HepG2 (cell line): ENCODE data around the gene MAN1B1. TPM values are rescaled to one million over a fixed set of nuclear protein-coding genes. Genes with fewer than 3 reads are reported as not detected.

Experiments
- ARID2 ChIP-seq: sonication (generic); formaldehyde crosslinking; IDR thresholded peaks from 2 replicates; pipeline ENCODE4 v1.8.1; 2022; ENCODE audit warnings: mild to moderate bottlenecking, missing genetic modification reagents, borderline replicate concordance
- CHD2 ChIP-seq: IDR thresholded peaks from 2 replicates; pipeline ENCODE4 v1.6.1; 2011; ENCODE audit warnings: low read depth, low read length, improper control_type of control experiment
- GATAD2A ChIP-seq: IDR thresholded peaks from 2 replicates; pipeline ENCODE4 v1.6.1; 2016
- HOXA5 ChIP-seq: sonication (generic); formaldehyde crosslinking; IDR thresholded peaks from 2 replicates; pipeline ENCODE4 v1.4.0; 2020; ENCODE audit warnings: missing genetic modification reagents
- MZF1 ChIP-seq: sonication (generic); formaldehyde crosslinking; IDR thresholded peaks from 2 replicates; pipeline ENCODE4 v1.8.1; 2023; ENCODE audit warnings: mild to moderate bottlenecking, missing genetic modification reagents, borderline replicate concordance
- NAIF1 ChIP-seq: sonication (generic); formaldehyde crosslinking; IDR thresholded peaks from 2 replicates; pipeline ENCODE4 v1.5.0; 2020; ENCODE audit warnings: mild to moderate bottlenecking, missing genetic modification reagents, borderline replicate concordance
- NFE2L2 ChIP-seq: fragments of 150-350 bp; IDR thresholded peaks from 2 replicates; pipeline ENCODE4 v1.6.1; 2014; ENCODE audit warnings: low read length
- NR2C2 ChIP-seq: sonication (generic); formaldehyde crosslinking; IDR thresholded peaks from 2 replicates; pipeline ENCODE4 v1.4.0; 2020; ENCODE audit warnings: missing genetic modification reagents, mild to moderate bottlenecking, moderate library complexity, borderline replicate concordance
- POLR2AphosphoS2 ChIP-seq: IDR thresholded peaks from 2 replicates; pipeline ENCODE4 v1.6.1; 2011; ENCODE audit warnings: low read depth, low read length, improper control_type of control experiment
- RBFOX2 ChIP-seq: fragments of 200-400 bp; formaldehyde crosslinking; IDR thresholded peaks from 2 replicates; pipeline ENCODE4 v1.6.1; 2017; ENCODE audit warnings: low read depth, mild to moderate bottlenecking, low read length
- RFX5 ChIP-seq: IDR thresholded peaks from 2 replicates; pipeline ENCODE4 v1.6.1; 2011; ENCODE audit warnings: low read depth, low read length, improper control_type of control experiment
- RFXAP ChIP-seq: sonication (generic); formaldehyde crosslinking; IDR thresholded peaks from 2 replicates; pipeline ENCODE4 v1.4.0; 2020; ENCODE audit warnings: missing genetic modification reagents, borderline replicate concordance
- SAP130 ChIP-seq: IDR thresholded peaks from 2 replicates; pipeline ENCODE4 v1.6.1; 2016; ENCODE audit warnings: low read depth
- SNAPC2 ChIP-seq: sonication (generic); formaldehyde crosslinking; IDR thresholded peaks from 2 replicates; pipeline ENCODE4 v1.8.1; 2022; ENCODE audit warnings: mild to moderate bottlenecking, missing genetic modification reagents
- SRY ChIP-seq: sonication (generic); formaldehyde crosslinking; IDR thresholded peaks from 2 replicates; pipeline ENCODE4 v1.8.0; 2022; ENCODE audit warnings: mild to moderate bottlenecking, missing genetic modification reagents
- TBP ChIP-seq: sonication (generic); formaldehyde crosslinking; IDR thresholded peaks from 2 replicates; pipeline ENCODE4 v1.5.0; 2020; ENCODE audit warnings: missing genetic modification reagents
- THYN1 ChIP-seq: sonication (generic); formaldehyde crosslinking; IDR thresholded peaks from 2 replicates; pipeline ENCODE4 v1.8.1; 2023; ENCODE audit warnings: low read depth, mild to moderate bottlenecking, moderate library complexity, missing genetic modification reagents, borderline replicate concordance
- TMF1 ChIP-seq: sonication (generic); formaldehyde crosslinking; IDR thresholded peaks from 2 replicates; pipeline ENCODE4 v1.8.1; 2022; ENCODE audit warnings: low read depth, missing genetic modification reagents
- ZEB1 ChIP-seq: IDR thresholded peaks from 2 replicates; pipeline ENCODE4 v1.6.1; 2012; ENCODE audit warnings: mild to moderate bottlenecking, low read depth, inconsistent platforms; ENCODE audit not compliant: insufficient replicate concordance
- ZNF550 ChIP-seq: sonication (generic); formaldehyde crosslinking; IDR thresholded peaks from 2 replicates; pipeline ENCODE4 v1.4.0; 2020; ENCODE audit warnings: mild to moderate bottlenecking, missing genetic modification reagents, borderline replicate concordance
- ZNF773 ChIP-seq: sonication (generic); formaldehyde crosslinking; IDR thresholded peaks from 2 replicates; pipeline ENCODE4 v1.4.0; 2020; ENCODE audit warnings: missing genetic modification reagents, borderline replicate concordance
- ZNF777 ChIP-seq: sonication (generic); formaldehyde crosslinking; IDR thresholded peaks from 2 replicates; pipeline ENCODE4 v1.4.0; 2020; ENCODE audit warnings: missing genetic modification reagents
- ZNF891 ChIP-seq: sonication (generic); formaldehyde crosslinking; IDR thresholded peaks from 2 replicates; pipeline ENCODE4 v1.5.0; 2020; ENCODE audit warnings: mild to moderate bottlenecking, missing genetic modification reagents
- polyA plus RNA-seq, 8 experiments: library from polyadenylated mRNA; depleted of rRNA in 3 of 8; stranded (reverse) in 7 of 8; unstranded in 1 of 8; fragments of >200 nt; fragmentation: Illumina TruSeq in 4 of 8; extraction: Trizol in 4 of 8; gene quantifications; 2 replicates each; pipeline versions ENCODE4 v1.2.1 to v1.2.3, GENCODE V29; 2011 to 2016; ENCODE audit warnings: low read depth in 4 of 8, missing spikeins in 1 of 8, mixed read lengths in 1 of 8; ENCODE audit not compliant: insufficient read depth in 1 of 8
- total RNA-seq, 5 experiments: library from RNA; depleted of rRNA; stranded (reverse); fragments of >200 nt; fragmentation: Illumina TruSeq; extraction: Trizol; gene quantifications; 2 replicates each; pipeline ENCODE4 v1.2.3, GENCODE V29; 2016; ENCODE audit warnings: low read depth in 1 of 5
- TF ChIP-seq, protein P1 (sequence below): sonication (generic); formaldehyde crosslinking; IDR thresholded peaks from 2 replicates; pipeline ENCODE4 v1.4.0; 2020; ENCODE audit warnings: mild to moderate bottlenecking, low read depth, missing genetic modification reagents
- TF ChIP-seq, protein P2 (sequence below): sonication (generic); formaldehyde crosslinking; IDR thresholded peaks from 2 replicates; pipeline ENCODE4 v1.5.1; 2020; ENCODE audit warnings: missing genetic modification reagents, mild to moderate bottlenecking, borderline replicate concordance
- TF ChIP-seq, protein P3 (sequence below): sonication (generic); formaldehyde crosslinking; IDR thresholded peaks from 2 replicates; pipeline ENCODE4 v1.4.0; 2020; ENCODE audit warnings: missing genetic modification reagents, mild to moderate bottlenecking, borderline replicate concordance

MAN1B1 gene
- total and polyA plus RNA-seq, 2 of the 13 experiments (the other 11 are each of a cell fraction or from before 2014, with no cell fraction given): 48.9 to 59.5 TPM

DNA sequence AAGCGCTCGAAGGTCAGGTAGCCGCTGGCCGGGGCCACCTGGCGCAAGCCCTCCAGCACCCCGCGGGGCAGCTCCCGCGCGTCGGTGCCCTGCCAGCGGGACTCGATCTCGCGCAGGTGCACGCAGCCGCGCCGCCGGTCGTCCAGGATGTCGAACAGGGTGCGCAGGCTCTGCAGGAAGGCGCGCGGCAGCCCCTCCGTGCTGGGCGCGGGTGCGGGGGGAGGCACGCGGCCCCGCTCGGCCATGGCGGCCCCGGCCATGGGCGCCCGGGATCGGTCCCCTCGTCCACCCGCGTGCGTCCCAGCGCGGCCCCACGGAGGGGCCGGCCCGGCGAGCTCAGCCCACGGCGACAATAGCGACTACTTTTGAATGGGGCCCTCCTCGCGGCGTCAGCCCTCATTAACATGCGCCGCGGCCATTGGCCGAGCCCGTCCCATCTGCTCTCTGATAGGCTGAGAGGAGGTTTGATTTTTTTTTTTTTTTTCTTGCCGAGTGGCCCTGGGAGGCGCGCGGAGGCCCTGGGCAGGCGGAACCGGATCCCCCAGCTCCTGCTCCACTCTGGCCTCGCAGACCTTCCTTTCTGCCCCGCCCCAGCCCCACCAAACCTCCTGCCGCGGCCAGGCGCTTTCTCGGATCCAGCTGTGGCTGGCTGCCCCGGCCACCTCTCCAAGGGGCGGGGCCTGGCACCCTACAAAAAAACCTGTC is 16.4 kb upstream of the MAN1B1 start, which contains the start of gene SAPCD2 (continued):
- no peak for TF ChIP-seq SNAPC2 (CRISPR knock-in tag)
- TF ChIP-seq, protein P1, sequence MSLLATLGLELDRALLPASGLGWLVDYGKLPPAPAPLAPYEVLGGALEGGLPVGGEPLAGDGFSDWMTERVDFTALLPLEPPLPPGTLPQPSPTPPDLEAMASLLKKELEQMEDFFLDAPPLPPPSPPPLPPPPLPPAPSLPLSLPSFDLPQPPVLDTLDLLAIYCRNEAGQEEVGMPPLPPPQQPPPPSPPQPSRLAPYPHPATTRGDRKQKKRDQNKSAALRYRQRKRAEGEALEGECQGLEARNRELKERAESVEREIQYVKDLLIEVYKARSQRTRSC (CRISPR knock-in tag): no peak
- TF ChIP-seq CHD2: no peak
- no peak for TF ChIP-seq ZEB1
- TF ChIP-seq RFXAP (CRISPR knock-in tag): no peak; the same call in 1 of the 2 replicates
- TF ChIP-seq, protein P2, sequence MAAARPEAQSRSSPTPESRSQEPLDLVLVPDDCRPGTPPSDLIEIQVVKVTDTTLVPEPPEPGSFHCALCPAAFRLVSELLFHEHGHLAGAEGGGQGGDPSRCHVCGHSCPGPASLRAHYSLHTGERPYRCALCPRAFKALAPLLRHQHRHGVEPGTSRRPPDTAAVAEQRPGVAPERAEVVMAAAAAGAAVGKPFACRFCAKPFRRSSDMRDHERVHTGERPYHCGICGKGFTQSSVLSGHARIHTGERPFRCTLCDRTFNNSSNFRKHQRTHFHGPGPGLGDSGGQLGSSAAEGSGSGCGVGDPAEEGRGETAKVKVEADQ (CRISPR knock-in tag): no peak
- no peak for TF ChIP-seq SRY (CRISPR knock-in tag)
- TF ChIP-seq NFE2L2: no peak
- TF ChIP-seq HOXA5: no peak
- TF ChIP-seq RBFOX2: peak; percentile 73; the same call in 1 of the 2 replicates
- no peak for TF ChIP-seq RFX5
- no peak for TF ChIP-seq TBP (CRISPR knock-in tag)
- TF ChIP-seq, protein P3, sequence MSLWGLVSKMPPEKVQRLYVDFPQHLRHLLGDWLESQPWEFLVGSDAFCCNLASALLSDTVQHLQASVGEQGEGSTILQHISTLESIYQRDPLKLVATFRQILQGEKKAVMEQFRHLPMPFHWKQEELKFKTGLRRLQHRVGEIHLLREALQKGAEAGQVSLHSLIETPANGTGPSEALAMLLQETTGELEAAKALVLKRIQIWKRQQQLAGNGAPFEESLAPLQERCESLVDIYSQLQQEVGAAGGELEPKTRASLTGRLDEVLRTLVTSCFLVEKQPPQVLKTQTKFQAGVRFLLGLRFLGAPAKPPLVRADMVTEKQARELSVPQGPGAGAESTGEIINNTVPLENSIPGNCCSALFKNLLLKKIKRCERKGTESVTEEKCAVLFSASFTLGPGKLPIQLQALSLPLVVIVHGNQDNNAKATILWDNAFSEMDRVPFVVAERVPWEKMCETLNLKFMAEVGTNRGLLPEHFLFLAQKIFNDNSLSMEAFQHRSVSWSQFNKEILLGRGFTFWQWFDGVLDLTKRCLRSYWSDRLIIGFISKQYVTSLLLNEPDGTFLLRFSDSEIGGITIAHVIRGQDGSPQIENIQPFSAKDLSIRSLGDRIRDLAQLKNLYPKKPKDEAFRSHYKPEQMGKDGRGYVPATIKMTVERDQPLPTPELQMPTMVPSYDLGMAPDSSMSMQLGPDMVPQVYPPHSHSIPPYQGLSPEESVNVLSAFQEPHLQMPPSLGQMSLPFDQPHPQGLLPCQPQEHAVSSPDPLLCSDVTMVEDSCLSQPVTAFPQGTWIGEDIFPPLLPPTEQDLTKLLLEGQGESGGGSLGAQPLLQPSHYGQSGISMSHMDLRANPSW (CRISPR knock-in tag): no peak
- no peak; the same call in 1 of the 2 replicates for TF ChIP-seq ZNF891 (CRISPR knock-in tag)
- TF ChIP-seq NAIF1 (CRISPR knock-in tag): peak; percentile 61; the same call in 1 of the 2 replicates
- TF ChIP-seq ARID2 (CRISPR knock-in tag): 0 out of 2 replicates have a peak, but pooled peaks have one; percentile 45
- peak; percentile 59; the same call in 1 of the 2 replicates for TF ChIP-seq TMF1 (CRISPR knock-in tag)
- no peak for TF ChIP-seq GATAD2A
- no peak for TF ChIP-seq POLR2AphosphoS2
- TF ChIP-seq SAP130: peak; percentile 65
- TF ChIP-seq THYN1 (CRISPR knock-in tag): no peak
- no peak for TF ChIP-seq ZNF550 (CRISPR knock-in tag)
- no peak for TF ChIP-seq ZNF773 (CRISPR knock-in tag)
- no peak for TF ChIP-seq MZF1 (CRISPR knock-in tag)
- TF ChIP-seq NR2C2 (CRISPR knock-in tag): no peak
- TF ChIP-seq ZNF777 (CRISPR knock-in tag): peak; percentile 81
